Measurements from ENCODE around the gene DDAH1.

- TF ChIP-seq POLR2A (IDR thresholded peaks at IDR 0.05) (no peak), CTCF (IDR thresholded peaks at IDR 0.05) (no peak)
Observed at GRCh38 chr1:85326336-85326735, 138.6 kb downstream of the DDAH1 start.
